GM23248 (cell line): ENCODE results near the gene HIF1A.

Source experiments
- EZH2 ChIP-seq: fragments of 200-600 bp; sonication (generic); IDR thresholded peaks from 2 replicates; pipeline ENCODE4 v1.6.1; 2018; ENCODE audit warnings: antibody characterized with exemption, mild to moderate bottlenecking; ENCODE audit not compliant: insufficient read depth, poor library complexity, severe bottlenecking
- EZH2phosphoT487 ChIP-seq: fragments of 200-600 bp; sonication (generic); IDR thresholded peaks from 2 replicates; pipeline ENCODE4 v1.6.1; 2018; ENCODE audit warnings: antibody characterized with exemption, moderate library complexity, mild to moderate bottlenecking, low read depth; ENCODE audit not compliant: insufficient read depth

- TF ChIP-seq EZH2phosphoT487 (no peak), EZH2 (no peak)
These were observed 41.8 kb upstream of the HIF1A start for GRCh38 chr14:61653507-61653906.
